LNCaP clone FGC (cell line): ENCODE results near the gene BTAF1.

Source experiments
- DNase-seq: peaks from one replicate; pipeline ENCODE4 v3.0.0-alpha.2; 2011; ENCODE audit warnings: low read depth
- H3K4me3 ChIP-seq: 2 replicates; pipeline ENCODE4 v1.5.1; 2011; ENCODE audit warnings: mild to moderate bottlenecking, low read depth, low read length, control low read depth
- CTCF ChIP-seq: IDR thresholded peaks from 2 replicates; pipeline ENCODE4 v1.5.1; 2012; ENCODE audit warnings: mild to moderate bottlenecking; ENCODE audit not compliant: control insufficient read depth, insufficient read depth; ENCODE audit errors: extremely low read depth

BTAF1 gene

GRCh38 chr10:91978585-91978984, 55.0 kb downstream of the BTAF1 start:
- TF ChIP-seq CTCF: no peak
- H3K4me3 ChIP-seq: no peak overlapping the region
- DNase-seq: no peak

GRCh38 chr10:91980319-91980718, 56.7 kb downstream of the BTAF1 start:
- H3K4me3 ChIP-seq: no peak overlapping the region
- DNase-seq: no peak
- TF ChIP-seq CTCF: no peak

- DNase-seq: no peak
- no peak overlapping the region for H3K4me3 ChIP-seq
- no peak for TF ChIP-seq CTCF
These were observed 59.8 kb downstream of the BTAF1 start for GRCh38 chr10:91983416-91983815.

- DNase-seq: no peak
- TF ChIP-seq CTCF: no peak
- no peak overlapping the region for H3K4me3 ChIP-seq
These were observed 63.9 kb downstream of the BTAF1 start for GRCh38 chr10:91987397-91988037.

GRCh38 chr10:91992031-91992430, 68.5 kb downstream of the BTAF1 start:
- TF ChIP-seq CTCF: no peak
- H3K4me3 ChIP-seq: no peak overlapping the region
- DNase-seq: no peak

- no peak for DNase-seq
- no peak overlapping the region for H3K4me3 ChIP-seq
- no peak for TF ChIP-seq CTCF
These were observed 72.7 kb downstream of the BTAF1 start for GRCh38 chr10:91996266-91996665.

- no peak overlapping the region for H3K4me3 ChIP-seq
- no peak for DNase-seq
- TF ChIP-seq CTCF: no peak
These were observed 78.0 kb downstream of the BTAF1 start for GRCh38 chr10:92001581-92001980.
